Gastroesophageal sphincter (tissue), 4 donors: ENCODE results near the gene CHD6. TPM values are rescaled to one million over a fixed set of nuclear protein-coding genes. Genes with fewer than 3 reads are reported as not detected.

ENCODE experiments used
- ATAC-seq: fragments of 150-250 bp; one replicate; pipeline ENCODE4 v1.9.1; 2016; ENCODE audit warnings: mild to moderate bottlenecking, moderate library complexity
- H3K27ac ChIP-seq, 4 donors: fragments of 200-600 bp; sonication (generic) in 3 of 4; 1 replicate in 3 of 4; 2 replicates in 1 of 4; pipeline ENCODE4 v1.5.1; 2016 to 2019
- H3K27me3 ChIP-seq: fragments of 200-600 bp; sonication (generic); one replicate; pipeline ENCODE4 v1.5.1; 2019
- H3K36me3 ChIP-seq, 2 donors: fragments of 200-600 bp; sonication (generic); one replicate each; pipeline ENCODE4 v1.5.1; 2019; ENCODE audit warnings: control low read depth in 1 of 2
- H3K4me1 ChIP-seq, 3 donors: fragments of 200-600 bp; sonication (generic); 1 replicate in 2 of 3; 2 replicates in 1 of 3; pipeline ENCODE4 v1.5.1; 2016 to 2019; ENCODE audit warnings: control low read depth in 2 of 3
- H3K4me3 ChIP-seq, 2 donors: fragments of 200-600 bp; sonication (generic); one replicate each; pipeline ENCODE4 v1.5.1; 2019; ENCODE audit warnings: mild to moderate bottlenecking in 1 of 2, moderate library complexity in 1 of 2
- H3K9me3 ChIP-seq, 3 donors: fragments of 200-600 bp; sonication (generic); one replicate each; pipeline ENCODE4 v1.5.1; 2017 to 2019; ENCODE audit warnings: control low read depth in 2 of 3
- CTCF ChIP-seq, 4 experiments: fragments of 200-600 bp in 2 of 4; fragments of 450-650 bp in 2 of 4; sonication (generic) in 1 of 4; IDR thresholded peaks; one replicate each; pipeline ENCODE4 v1.5.1; 2017 to 2019; ENCODE audit warnings: antibody characterized with exemption in 4 of 4, mild to moderate bottlenecking in 2 of 4, moderate library complexity in 2 of 4
- EP300 ChIP-seq: sonication (generic); formaldehyde crosslinking; IDR thresholded peaks from one replicate; pipeline ENCODE4 v1.6.1; 2017; ENCODE audit warnings: antibody characterized with exemption, mild to moderate bottlenecking
- POLR2A ChIP-seq, 2 donors: fragments of 450-650 bp; IDR thresholded peaks; one replicate each; pipeline ENCODE4 v1.6.1; 2017; ENCODE audit warnings: antibody characterized with exemption in 2 of 2, mild to moderate bottlenecking in 2 of 2, moderate library complexity in 1 of 2
- POLR2AphosphoS5 ChIP-seq: sonication (generic); formaldehyde crosslinking; IDR thresholded peaks from one replicate; pipeline ENCODE4 v1.6.1; 2017; ENCODE audit warnings: antibody characterized with exemption
- WGBS, 2 donors: methylation state at CpG; one replicate each; pipeline ENCODE4 v1.1.5; 2018; ENCODE audit warnings: low coverage in 1 of 2; 5-methylcytosine and 5-hydroxymethylcytosine counted together
- total RNA-seq, 4 donors: library from RNA; depleted of rRNA; stranded (reverse); fragments of >200 nt; gene quantifications; one replicate each; pipeline ENCODE4 v1.1.0, GENCODE V29; 2016

Gene CHD6
- total RNA-seq, 4 donors from 2014 or later: 37.4 to 58.3 (median 40.4) TPM

- TF ChIP-seq POLR2A (IDR thresholded peaks at IDR 0.05) (no peak), POLR2AphosphoS5 (peak; percentile 45)
- H3K36me3 ChIP-seq: peaks cover 0 to 23% of the 10 kb centered on the region in 2 donors
- peak overlapping the region in 3 of 4 donors; percentile 35 to 67 (median 45) for H3K27ac ChIP-seq
- peak; percentile 71 for ATAC-seq
- H3K4me1 ChIP-seq: peaks cover 7 to 56% (median 8%) of the 10 kb centered on the region in 3 donors
- WGBS, 2 donors: 10 to 37% methylated on average over 6 to 9 of the region's 9 CpGs
- H3K4me3 ChIP-seq: no peak overlapping the region
- peaks cover 0 to 7% (median 0%) of the 10 kb centered on the region in 3 donors for H3K9me3 ChIP-seq
- H3K27me3 ChIP-seq: no peaks in the 10 kb centered on the region
These were observed 108.6 kb downstream of the CHD6 start for GRCh38 chr20:41509316-41510200.

- ATAC-seq: no peak
- Histone ChIP-seq H3K4me3 (no peak overlapping the region), H3K9me3 (peaks cover 0 to 9% (median 0%) of the 10 kb centered on the region in 3 donors), H3K27ac (peak overlapping the region in 2 of 4 donors; percentile 37 to 44), H3K36me3 (peaks cover 0 to 16% of the 10 kb centered on the region in 2 donors), H3K4me1 (peaks cover 7 to 56% (median 8%) of the 10 kb centered on the region in 3 donors), H3K27me3 (no peaks in the 10 kb centered on the region)
- peak in 1 of 4 experiments; percentile 12 for TF ChIP-seq CTCF (IDR thresholded peaks at IDR 0.05)
- no peak for TF ChIP-seq EP300
- 28 to 35% methylated on average over 5 to 6 of the region's 6 CpGs for WGBS, 2 donors
These were observed 109.8 kb downstream of the CHD6 start for GRCh38 chr20:41508335-41508734.

- Histone ChIP-seq H3K27me3 (no peaks in the 10 kb centered on the region), H3K9me3 (peaks cover 0 to 9% (median 0%) of the 10 kb centered on the region in 3 donors), H3K4me3 (no peak overlapping the region), H3K4me1 (peaks cover 7 to 56% (median 8%) of the 10 kb centered on the region in 3 donors), H3K27ac (peak overlapping the region in 2 of 4 donors; percentile 37 to 44), H3K36me3 (peaks cover 0 to 13% of the 10 kb centered on the region in 2 donors)
- TF ChIP-seq POLR2AphosphoS5 (no peak), EP300 (no peak), CTCF (IDR thresholded peaks at IDR 0.05) (no peak), POLR2A (IDR thresholded peaks at IDR 0.05) (no peak)
- no peak for ATAC-seq
These were observed 110.3 kb downstream of the CHD6 start for GRCh38 chr20:41507851-41508250.

DNA sequence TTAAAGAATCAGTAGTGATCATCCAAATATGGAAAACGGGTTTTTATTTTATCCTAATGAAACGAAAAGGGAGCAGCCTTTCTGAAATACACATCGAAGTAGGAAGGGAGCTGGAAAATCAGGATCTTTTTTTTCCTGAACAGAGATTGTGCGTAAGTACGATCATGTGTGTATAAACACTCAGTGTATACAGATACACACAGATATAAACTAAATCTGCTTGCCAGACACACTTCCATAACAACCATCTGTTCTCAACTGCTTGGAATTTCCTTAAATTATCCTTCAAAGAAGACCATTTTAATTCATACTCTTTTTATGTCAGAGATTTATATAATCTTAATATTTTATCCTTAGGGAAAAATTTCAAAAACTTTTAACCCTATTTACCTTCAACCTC is 110.7 kb downstream of the CHD6 start:
- no peak for ATAC-seq
- Histone ChIP-seq H3K36me3 (peaks cover 0 to 9% of the 10 kb centered on the region in 2 donors), H3K27ac (no peak overlapping the region), H3K4me3 (no peak overlapping the region), H3K4me1 (peaks cover 7 to 51% (median 8%) of the 10 kb centered on the region in 3 donors), H3K9me3 (peaks cover 0 to 9% (median 0%) of the 10 kb centered on the region in 3 donors), H3K27me3 (no peaks in the 10 kb centered on the region)
- no peak for TF ChIP-seq EP300
- no peak for TF ChIP-seq CTCF (IDR thresholded peaks at IDR 0.05)
- TF ChIP-seq POLR2A (IDR thresholded peaks at IDR 0.05): no peak
- TF ChIP-seq POLR2AphosphoS5: no peak
- 33 to 44% methylated on average over 5 of the region's 5 CpGs for WGBS, 2 donors

DNA sequence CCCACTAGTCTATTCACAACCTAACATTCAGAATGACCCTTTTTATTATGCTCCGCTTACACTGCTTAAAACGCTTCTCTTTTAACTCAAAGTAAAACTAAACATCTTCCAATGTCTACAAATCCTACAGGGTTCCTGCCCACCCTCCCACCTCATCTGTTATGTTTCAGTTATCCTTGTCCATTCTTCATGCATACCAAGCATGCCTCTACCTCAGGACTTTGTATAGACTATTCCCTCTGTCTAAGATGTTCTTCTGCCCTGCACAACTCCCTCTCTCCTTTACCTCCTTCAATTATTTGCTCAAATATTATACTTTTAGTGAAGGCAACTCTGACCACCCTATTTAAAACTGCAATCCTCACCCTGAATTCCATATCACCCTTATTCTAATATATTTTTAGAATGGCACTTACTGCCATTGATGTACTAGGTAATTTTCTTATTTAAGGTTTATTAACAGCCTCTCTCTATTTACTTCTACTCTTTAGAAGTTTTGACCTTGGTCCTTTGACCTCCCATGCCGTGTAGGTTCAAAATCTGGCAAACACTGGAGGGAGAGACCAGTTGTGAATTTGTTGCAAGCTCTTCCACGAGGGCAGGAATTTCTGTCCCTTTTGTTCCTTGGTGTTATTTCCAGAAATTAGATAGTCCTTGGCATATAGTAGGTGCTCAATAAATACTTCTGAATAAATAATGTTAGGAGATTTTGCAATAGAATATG is 111.8 kb downstream of the CHD6 start:
- Histone ChIP-seq H3K27me3 (no peaks in the 10 kb centered on the region), H3K36me3 (no peaks in the 10 kb centered on the region), H3K4me3 (no peak overlapping the region), H3K9me3 (peaks cover 0 to 9% (median 0%) of the 10 kb centered on the region in 3 donors), H3K4me1 (peaks cover 7 to 53% (median 8%) of the 10 kb centered on the region in 3 donors), H3K27ac (no peak overlapping the region)
- WGBS, 2 donors: 83 to 87% methylated on average over 2 to 4 of the region's 4 CpGs
- no peak for ATAC-seq
- TF ChIP-seq CTCF (IDR thresholded peaks at IDR 0.05) (no peak), POLR2A (IDR thresholded peaks at IDR 0.05) (no peak), EP300 (no peak), POLR2AphosphoS5 (no peak)
